GM03348 (cell line): ENCODE data around the gene ZNF667.

Experiments
- DNase-seq: peaks from one replicate; pipeline ENCODE4 v3.0.0; 2012; ENCODE audit warnings: low spot score

Gene ZNF667

GRCh38 chr19:56393119-56394012 lies 83.8 kb downstream of the ZNF667 start, which contains the start of gene ZNF582:
Gene ZNF582 (minus strand): TSS chr19:56393534. CDS start chr19:56391752, 1,782 bp downstream.
- peak; percentile 95 for DNase-seq
